Peyer's patch (tissue), 4 donors: ENCODE results near the gene NDUFA13. TPM values are rescaled to one million over a fixed set of nuclear protein-coding genes. Genes with fewer than 3 reads are reported as not detected.

Source experiments
- DNase-seq, 3 donors: peaks; one replicate each; pipeline ENCODE4 v3.0.0-alpha.2; 2017 to 2019
- H3K27ac ChIP-seq, 4 donors: fragments of 200-600 bp; sonication (generic); one replicate each; pipeline ENCODE4 v1.5.1; 2016 to 2019
- H3K27me3 ChIP-seq, 2 donors: fragments of 200-600 bp; sonication (generic); one replicate each; pipeline ENCODE4 v1.5.1; 2019
- H3K36me3 ChIP-seq, 3 donors: fragments of 200-600 bp; sonication (generic); one replicate each; pipeline ENCODE4 v1.5.1; 2016 to 2019
- H3K4me1 ChIP-seq, 4 donors: fragments of 200-600 bp; sonication (generic); one replicate each; pipeline ENCODE4 v1.5.1; 2016 to 2019
- H3K4me3 ChIP-seq, 4 donors: fragments of 200-600 bp; sonication (generic); 1 replicate in 3 of 4; 2 replicates in 1 of 4; pipeline ENCODE4 v1.5.1; 2016 to 2019; ENCODE audit warnings: mild to moderate bottlenecking in 1 of 4
- H3K9me3 ChIP-seq, 4 donors: fragments of 200-600 bp; sonication (generic); one replicate each; pipeline ENCODE4 v1.5.1; 2016 to 2019; ENCODE audit warnings: mild to moderate bottlenecking in 1 of 4
- CTCF ChIP-seq, 6 experiments: fragments of 450-650 bp in 4 of 6; fragments of 200-600 bp in 2 of 6; sonication (generic) in 1 of 6; IDR thresholded peaks; one replicate each; pipeline ENCODE4 v1.5.1; 2017 to 2019; ENCODE audit warnings: antibody characterized with exemption in 6 of 6, mild to moderate bottlenecking in 3 of 6, moderate library complexity in 1 of 6
- POLR2A ChIP-seq, 2 donors: fragments of 450-650 bp; IDR thresholded peaks; one replicate each; pipeline ENCODE4 v1.5.1; 2017; ENCODE audit warnings: antibody characterized with exemption in 2 of 2, mild to moderate bottlenecking in 2 of 2, moderate library complexity in 2 of 2
- total RNA-seq, 4 donors: library from RNA; depleted of rRNA; stranded (reverse); fragments of >200 nt; gene quantifications; one replicate each; pipeline ENCODE4 v1.1.0, GENCODE V29; 2016

The NDUFA13 gene
- total RNA-seq, 4 donors from 2014 or later = 40.7 to 188 (median 126) TPM

GRCh38 chr19:19490214-19490968 lies 25.6 kb upstream of the NDUFA13 start:
- peak; percentile 75 to 92 (median 81) for DNase-seq
- Histone ChIP-seq H3K36me3 (peaks cover 0 to 36% (median 0%) of the 10 kb centered on the region in 3 donors), H3K27ac (peak overlapping the region; percentile 70 to 88 (median 76)), H3K4me1 (peaks cover 16 to 44% (median 23%) of the 10 kb centered on the region in 4 donors), H3K4me3 (no peak overlapping the region), H3K9me3 (no peaks in the 10 kb centered on the region), H3K27me3 (no peaks in the 10 kb centered on the region)
- TF ChIP-seq POLR2A (IDR thresholded peaks at IDR 0.05) = no peak
- TF ChIP-seq CTCF (IDR thresholded peaks at IDR 0.05) = peak; percentile 84 to 94 (median 90)

DNA sequence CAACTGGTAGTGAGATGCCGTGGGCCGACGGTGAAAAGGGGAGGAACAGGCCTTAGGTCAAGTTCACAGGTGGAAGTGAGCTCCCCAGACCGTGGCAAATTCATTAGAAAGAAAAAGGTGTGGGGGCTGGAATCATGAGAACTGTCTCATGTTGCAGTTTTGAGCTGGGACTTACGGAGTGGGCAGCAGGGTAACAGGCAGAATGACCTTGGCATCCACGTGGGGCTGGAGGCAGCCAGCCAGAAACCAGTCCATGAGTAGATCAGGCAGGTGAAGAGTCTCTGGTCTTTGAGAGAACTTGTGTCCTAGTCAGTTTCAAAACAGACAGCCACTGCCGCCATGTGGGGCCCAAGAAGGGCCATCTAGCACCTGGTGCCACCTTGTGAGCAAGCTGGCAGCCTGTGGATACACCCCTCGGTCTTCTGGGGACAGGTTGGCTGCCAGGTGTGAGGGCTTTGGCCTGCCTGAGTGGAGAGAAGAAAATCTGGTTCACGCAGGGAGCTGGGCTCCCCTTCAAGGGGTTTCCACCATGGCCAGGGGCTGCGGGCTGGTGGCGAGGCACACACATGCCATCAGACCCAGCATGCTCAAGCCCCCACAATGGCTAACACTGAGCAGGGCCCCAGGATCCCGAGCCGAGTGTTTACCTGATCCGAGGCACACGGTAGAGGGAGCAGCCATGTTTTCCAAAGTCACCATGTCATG lies 24.6 kb upstream of the NDUFA13 start:
- H3K27ac ChIP-seq = no peak overlapping the region
- TF ChIP-seq POLR2A (IDR thresholded peaks at IDR 0.05) = no peak
- TF ChIP-seq CTCF (IDR thresholded peaks at IDR 0.05) = no peak
- no peak overlapping the region for H3K4me3 ChIP-seq
- peaks cover 0 to 44% (median 0%) of the 10 kb centered on the region in 3 donors for H3K36me3 ChIP-seq
- no peaks in the 10 kb centered on the region for H3K27me3 ChIP-seq
- no peak for DNase-seq
- H3K9me3 ChIP-seq = no peaks in the 10 kb centered on the region
- H3K4me1 ChIP-seq = peaks cover 16 to 43% (median 22%) of the 10 kb centered on the region in 4 donors

DNA sequence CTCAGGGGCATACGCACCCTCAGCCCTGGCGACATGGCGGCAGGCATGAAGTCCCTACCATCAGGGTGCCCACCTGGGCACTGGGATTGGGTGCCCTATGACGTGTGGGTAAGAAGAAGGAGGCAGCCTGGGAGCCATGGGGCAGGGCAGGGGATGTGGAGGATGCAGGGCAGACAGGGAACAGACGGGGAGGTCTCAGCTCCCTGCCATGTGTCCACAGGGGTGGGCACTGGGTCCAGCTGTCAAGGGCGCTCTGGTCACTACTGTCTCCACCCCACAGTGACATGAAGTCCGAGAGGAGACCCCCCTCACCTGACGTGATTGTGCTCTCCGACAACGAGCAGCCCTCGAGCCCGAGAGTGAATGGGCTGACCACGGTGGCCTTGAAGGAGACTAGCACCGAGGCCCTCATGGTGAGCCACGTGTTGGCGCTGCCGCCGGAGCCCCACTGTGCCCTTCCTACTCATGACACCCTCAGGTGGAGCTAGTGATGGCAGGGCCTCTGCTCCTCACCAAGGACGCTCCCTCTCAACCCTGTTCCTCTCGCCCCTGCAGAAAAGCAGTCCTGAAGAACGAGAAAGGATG lies 23.9 kb upstream of the NDUFA13 start:
- no peak for DNase-seq
- Histone ChIP-seq H3K27me3 (no peaks in the 10 kb centered on the region), H3K4me1 (peaks cover 16 to 37% (median 22%) of the 10 kb centered on the region in 4 donors), H3K27ac (no peak overlapping the region), H3K36me3 (peaks cover 0 to 51% (median 0%) of the 10 kb centered on the region in 3 donors), H3K9me3 (no peaks in the 10 kb centered on the region), H3K4me3 (no peak overlapping the region)
- TF ChIP-seq CTCF (IDR thresholded peaks at IDR 0.05) = no peak
- TF ChIP-seq POLR2A (IDR thresholded peaks at IDR 0.05) = no peak

GRCh38 chr19:19493841-19494546 lies 22.0 kb upstream of the NDUFA13 start:
- H3K4me3 ChIP-seq = no peak overlapping the region
- peaks cover 10 to 18% (median 11%) of the 10 kb centered on the region in 4 donors for H3K4me1 ChIP-seq
- H3K36me3 ChIP-seq = peaks cover 0 to 70% (median 0%) of the 10 kb centered on the region in 3 donors
- H3K9me3 ChIP-seq = no peaks in the 10 kb centered on the region
- no peak overlapping the region for H3K27ac ChIP-seq
- no peaks in the 10 kb centered on the region for H3K27me3 ChIP-seq
- no peak for TF ChIP-seq CTCF (IDR thresholded peaks at IDR 0.05)
- no peak for TF ChIP-seq POLR2A (IDR thresholded peaks at IDR 0.05)
- DNase-seq = no peak
